H9 (cell line): ENCODE results near the gene RCAN1. TPM values are rescaled to one million over a fixed set of nuclear protein-coding genes. Genes with fewer than 3 reads are reported as not detected.

Experiments
- DNase-seq: peaks from one replicate; pipeline ENCODE4 v3.0.0-alpha.2; 2017
- H2AFZ ChIP-seq: one replicate; pipeline ENCODE4 v1.6.1; 2013; ENCODE audit warnings: mild to moderate bottlenecking, low read length, control low read depth, moderate library complexity
- H2AK5ac ChIP-seq: 2 replicates; pipeline ENCODE4 v1.6.1; 2013; ENCODE audit warnings: low read length, control low read depth, mixed read lengths; ENCODE audit not compliant: insufficient read length
- H2BK120ac ChIP-seq: one replicate; pipeline ENCODE4 v1.6.1; 2013; ENCODE audit warnings: low read depth, mild to moderate bottlenecking, low read length, control low read depth, inconsistent platforms; ENCODE audit not compliant: poor library complexity, severe bottlenecking
- H2BK12ac ChIP-seq: 2 replicates; pipeline ENCODE4 v1.6.1; 2013; ENCODE audit warnings: low read length, control low read depth, mixed read lengths, low read depth; ENCODE audit not compliant: insufficient read length
- H2BK15ac ChIP-seq: 2 replicates; pipeline ENCODE4 v1.6.1; 2013; ENCODE audit warnings: low read depth, low read length, control low read depth
- H2BK20ac ChIP-seq: one replicate; pipeline ENCODE4 v1.6.1; 2013; ENCODE audit warnings: low read depth, mild to moderate bottlenecking, low read length, control low read depth, inconsistent platforms; ENCODE audit not compliant: poor library complexity, severe bottlenecking
- H2BK5ac ChIP-seq: 2 replicates; pipeline ENCODE4 v1.6.1; 2013; ENCODE audit warnings: low read length, control low read depth, mixed read lengths; ENCODE audit not compliant: insufficient read length
- H3K14ac ChIP-seq: 2 replicates; pipeline ENCODE4 v1.6.1; 2013; ENCODE audit warnings: low read length, control low read depth; ENCODE audit not compliant: insufficient read depth
- H3K18ac ChIP-seq: 2 replicates; pipeline ENCODE4 v1.6.1; 2013; ENCODE audit warnings: low read depth, mild to moderate bottlenecking, mixed read lengths, low read length, control low read depth; ENCODE audit not compliant: insufficient read length
- H3K23ac ChIP-seq: 2 replicates; pipeline ENCODE4 v1.6.1; 2013; ENCODE audit warnings: low read length, control low read depth, mixed read lengths, low read depth; ENCODE audit not compliant: insufficient read length
- H3K23me2 ChIP-seq: 2 replicates; pipeline ENCODE4 v1.6.1; 2013; ENCODE audit warnings: low read depth, mild to moderate bottlenecking, mixed read lengths, low read length, control low read depth; ENCODE audit not compliant: insufficient read length, poor library complexity, severe bottlenecking
- H3K27ac ChIP-seq: 2 replicates; pipeline ENCODE4 v1.5.1; 2013; ENCODE audit warnings: low read length, control low read depth, mixed read lengths, low read depth; ENCODE audit not compliant: insufficient read length
- H3K27me3 ChIP-seq: 2 replicates; pipeline ENCODE4 v1.6.1; 2013; ENCODE audit warnings: low read length, control low read depth, inconsistent platforms; ENCODE audit not compliant: insufficient read depth
- H3K4ac ChIP-seq: 2 replicates; pipeline ENCODE4 v1.6.1; 2013; ENCODE audit warnings: low read depth, mild to moderate bottlenecking, control low read depth, inconsistent platforms, low read length, moderate library complexity
- H3K4me1 ChIP-seq: 2 replicates; pipeline ENCODE4 v1.6.1; 2013; ENCODE audit warnings: low read length, control low read depth, inconsistent platforms; ENCODE audit not compliant: insufficient read depth
- H3K4me2 ChIP-seq: 2 replicates; pipeline ENCODE4 v1.6.1; 2013; ENCODE audit warnings: low read length, control low read depth, mixed read lengths; ENCODE audit not compliant: insufficient read length, insufficient read depth
- H3K56ac ChIP-seq: 2 replicates; pipeline ENCODE4 v1.6.1; 2013; ENCODE audit warnings: low read depth, mild to moderate bottlenecking, mixed read lengths, low read length, control low read depth; ENCODE audit not compliant: insufficient read length
- H3K79me1 ChIP-seq: 2 replicates; pipeline ENCODE4 v1.6.1; 2013; ENCODE audit warnings: low read depth, mild to moderate bottlenecking, moderate library complexity, low read length, control low read depth, inconsistent platforms; ENCODE audit not compliant: insufficient read depth, poor library complexity, severe bottlenecking
- H3K79me2 ChIP-seq: 2 replicates; pipeline ENCODE4 v1.6.1; 2013; ENCODE audit warnings: low read length, control low read depth, inconsistent platforms; ENCODE audit not compliant: insufficient read depth
- H3K9ac ChIP-seq: 2 replicates; pipeline ENCODE4 v1.6.1; 2013; ENCODE audit warnings: low read length, control low read depth, mixed read lengths; ENCODE audit not compliant: insufficient read length; ENCODE audit errors: extremely low read depth
- H3K9me3 ChIP-seq: one replicate; pipeline ENCODE4 v1.6.1; 2013; ENCODE audit warnings: low read depth, low read length, inconsistent platforms; ENCODE audit not compliant: control insufficient read depth
- H3T11ph ChIP-seq: one replicate; pipeline ENCODE4 v1.6.1; 2013; ENCODE audit warnings: mild to moderate bottlenecking, low read length, control low read depth, inconsistent platforms
- H4K20me1 ChIP-seq: one replicate; pipeline ENCODE4 v1.6.1; 2013; ENCODE audit not compliant: control insufficient read depth, insufficient read length, insufficient read depth
- H4K5ac ChIP-seq: 2 replicates; pipeline ENCODE4 v1.6.1; 2013; ENCODE audit warnings: low read depth, mild to moderate bottlenecking, mixed read lengths, low read length, control low read depth; ENCODE audit not compliant: insufficient read length
- H4K8ac ChIP-seq: replicated peaks from 2 replicates; pipeline ENCODE4 v1.6.1; 2013; ENCODE audit warnings: low read length, control low read depth, mixed read lengths, low read depth; ENCODE audit not compliant: insufficient read length
- H4K91ac ChIP-seq: 2 replicates; pipeline ENCODE4 v1.6.1; 2013; ENCODE audit warnings: low read depth, mild to moderate bottlenecking, moderate library complexity, mixed read lengths, low read length, control low read depth; ENCODE audit not compliant: insufficient read length
- H3K27ac Mint-ChIP-seq, 3 experiments: 2 replicates in 2 of 3; 3 replicates in 1 of 3; pipeline ENCODE4 v1.8.0; 2020 to 2021; ENCODE audit warnings: mixed read lengths in 3 of 3, mild to moderate bottlenecking in 1 of 3, moderate library complexity in 1 of 3
- H3K27me3 Mint-ChIP-seq: 2 replicates; pipeline ENCODE4 v1.8.0; 2021; ENCODE audit warnings: low read depth, mild to moderate bottlenecking, moderate library complexity, mixed read lengths
- H3K36me3 Mint-ChIP-seq, 3 experiments: 2 replicates in 2 of 3; 3 replicates in 1 of 3; pipeline ENCODE4 v1.8.0; 2020 to 2021; ENCODE audit warnings: low read depth in 3 of 3, mixed read lengths in 3 of 3; ENCODE audit not compliant: insufficient read depth in 1 of 3
- H3K4me1 Mint-ChIP-seq, 2 experiments: 2 replicates each; pipeline ENCODE4 v1.8.0; 2020; ENCODE audit warnings: mixed read lengths in 2 of 2
- H3K4me3 Mint-ChIP-seq, 2 experiments: 2 replicates in 1 of 2; 3 replicates in 1 of 2; pipeline ENCODE4 v1.8.0; 2020 to 2021; ENCODE audit warnings: mild to moderate bottlenecking in 2 of 2, mixed read lengths in 2 of 2, moderate library complexity in 1 of 2
- H3K9me3 Mint-ChIP-seq, 2 experiments: 2 replicates in 1 of 2; 3 replicates in 1 of 2; pipeline ENCODE4 v1.8.0; 2020; ENCODE audit warnings: mild to moderate bottlenecking in 2 of 2, mixed read lengths in 2 of 2, moderate library complexity in 1 of 2
- CTCF ChIP-seq: fragments of 200-600 bp; sonication (generic); conservative IDR thresholded peaks from 3 replicates; pipeline ENCODE4 v1.8.0; 2021; ENCODE audit warnings: antibody characterized with exemption, mild to moderate bottlenecking
- WGBS: extraction: QIAGEN DNeasy Blood & Tissue Kit; methylation state at CpG from one replicate; pipeline ENCODE4 v1.1.7; 2013; ENCODE audit warnings: missing lambda C conversion rate, low lambda C conversion rate, mixed read lengths; ENCODE audit not compliant: insufficient read length; ENCODE audit errors: extremely low coverage; 5-methylcytosine and 5-hydroxymethylcytosine counted together
- total RNA-seq: library from RNA; stranded (reverse); gene quantifications from 2 replicates; pipeline ENCODE4 v1.2.1, GENCODE V29; 2021

RCAN1 gene
- total RNA-seq, 1 experiment from 2014 or later = 7.0 TPM

GRCh38 chr21:34592120-34592955 lies 22.6 kb downstream of the RCAN1 start:
- peaks cover 2% of the 10 kb centered on the region for H3K23me2 ChIP-seq
- H3K4me2 ChIP-seq = no peak overlapping the region
- H3K4ac ChIP-seq = no peak overlapping the region
- H2BK15ac ChIP-seq = no peak overlapping the region
- no peak overlapping the region for H3K14ac ChIP-seq
- Mint-ChIP-seq H3K4me1 (peaks cover 2 to 4% of the 10 kb centered on the region in 2 experiments; a peak in 3 of 4 replicates), H3K27me3 (no peaks in the 10 kb centered on the region), H3K9me3 (no peaks in the 10 kb centered on the region; a peak in 1 of 5 replicates), H3K36me3 (no peaks in the 10 kb centered on the region), H3K27ac (peak overlapping the region in 1 of 3 experiments; percentile 81; a peak in 1 of 7 replicates), H3K4me3 (no peak overlapping the region)
- H3K4me1 ChIP-seq = no peaks in the 10 kb centered on the region; the same call in 1 of the 2 replicates
- H3K79me2 ChIP-seq = no peaks in the 10 kb centered on the region
- WGBS = no CpG with 5 or more reads among the region's 17 CpGs
- H3K9me3 ChIP-seq = no peaks in the 10 kb centered on the region
- no peak overlapping the region for H2BK12ac ChIP-seq
- no peaks in the 10 kb centered on the region for H3K27me3 ChIP-seq
- H3K18ac ChIP-seq = no peak overlapping the region
- no peak for TF ChIP-seq CTCF
- no peak overlapping the region for H3K27ac ChIP-seq
- no peak overlapping the region for H3K9ac ChIP-seq
- H4K91ac ChIP-seq = no peak overlapping the region
- H4K20me1 ChIP-seq = no peaks in the 10 kb centered on the region
- no peak overlapping the region for H2BK20ac ChIP-seq
- H2BK120ac ChIP-seq = no peak overlapping the region
- no peak overlapping the region for H3K56ac ChIP-seq
- no peak overlapping the region for H2AFZ ChIP-seq
- no peaks in the 10 kb centered on the region for H3K79me1 ChIP-seq
- no peak overlapping the region for H3K23ac ChIP-seq
- no peak overlapping the region for H4K5ac ChIP-seq
- no peak overlapping the region for H2AK5ac ChIP-seq
- no peak overlapping the region for H4K8ac ChIP-seq
- no peak for DNase-seq
- H3T11ph ChIP-seq = no peak overlapping the region
- H2BK5ac ChIP-seq = no peak overlapping the region
